Trophoblast cell (in vitro differentiated cells and primary cell): ENCODE measurements around the gene CSF2RB. TPM values are rescaled to one million over a fixed set of nuclear protein-coding genes. Genes with fewer than 3 reads are reported as not detected.

Experiments
- DNase-seq, 2 donors: peaks; one replicate each; pipeline ENCODE4 v3.0.0-alpha.2; 2016
- H2AFZ ChIP-seq: 2 replicates; pipeline ENCODE4 v1.6.1; 2013; ENCODE audit warnings: low read length, moderate library complexity, mild to moderate bottlenecking; ENCODE audit not compliant: insufficient read depth, poor library complexity
- H2AK5ac ChIP-seq: 2 replicates; pipeline ENCODE4 v1.6.1; 2013; ENCODE audit warnings: mild to moderate bottlenecking, low read length
- H2BK120ac ChIP-seq: 2 replicates; pipeline ENCODE4 v1.6.1; 2013; ENCODE audit warnings: low read length, mild to moderate bottlenecking, moderate library complexity; ENCODE audit not compliant: insufficient read depth, poor library complexity
- H2BK12ac ChIP-seq: 2 replicates; pipeline ENCODE4 v1.6.1; 2013; ENCODE audit warnings: mild to moderate bottlenecking, low read length, moderate library complexity
- H2BK5ac ChIP-seq: 2 replicates; pipeline ENCODE4 v1.6.1; 2013; ENCODE audit warnings: low read length, low read depth, moderate library complexity, mild to moderate bottlenecking; ENCODE audit not compliant: poor library complexity
- H3K14ac ChIP-seq: 2 replicates; pipeline ENCODE4 v1.6.1; 2013; ENCODE audit warnings: mild to moderate bottlenecking, low read length
- H3K18ac ChIP-seq: 2 replicates; pipeline ENCODE4 v1.6.1; 2013; ENCODE audit warnings: mild to moderate bottlenecking, low read length
- H3K23ac ChIP-seq: 2 replicates; pipeline ENCODE4 v1.6.1; 2013; ENCODE audit warnings: low read length
- H3K27ac ChIP-seq: 2 replicates; pipeline ENCODE4 v1.5.1; 2013; ENCODE audit warnings: low read depth, mild to moderate bottlenecking, inconsistent platforms, low read length, moderate library complexity
- H3K27me3 ChIP-seq: 2 replicates; pipeline ENCODE4 v1.6.1; 2013; ENCODE audit warnings: inconsistent platforms, mild to moderate bottlenecking, low read length, moderate library complexity; ENCODE audit not compliant: insufficient read depth
- H3K36me3 ChIP-seq, 2 experiments: 1 replicate in 1 of 2; 2 replicates in 1 of 2; pipeline ENCODE4 v1.6.1; 2013; ENCODE audit warnings: low read length in 2 of 2, mild to moderate bottlenecking in 2 of 2, moderate library complexity in 1 of 2; ENCODE audit not compliant: insufficient read depth in 2 of 2, control insufficient read depth in 1 of 2
- H3K4ac ChIP-seq: 2 replicates; pipeline ENCODE4 v1.6.1; 2013; ENCODE audit warnings: low read depth, mild to moderate bottlenecking, low read length, moderate library complexity
- H3K4me1 ChIP-seq, 2 experiments: 1 replicate in 1 of 2; 2 replicates in 1 of 2; pipeline ENCODE4 v1.6.1; 2013; ENCODE audit warnings: low read length in 2 of 2, mild to moderate bottlenecking in 2 of 2, moderate library complexity in 1 of 2; ENCODE audit not compliant: insufficient read depth in 2 of 2, control insufficient read depth in 1 of 2
- H3K4me2 ChIP-seq: 2 replicates; pipeline ENCODE4 v1.6.1; 2013; ENCODE audit warnings: inconsistent platforms, mild to moderate bottlenecking, low read length, moderate library complexity
- H3K4me3 ChIP-seq: 2 replicates; pipeline ENCODE4 v1.5.1; 2013; ENCODE audit warnings: mild to moderate bottlenecking, low read depth, low read length, inconsistent platforms
- H3K79me1 ChIP-seq: one replicate; pipeline ENCODE4 v1.6.1; 2013; ENCODE audit warnings: low read length
- H3K79me2 ChIP-seq: 2 replicates; pipeline ENCODE4 v1.6.1; 2013; ENCODE audit warnings: low read length, mild to moderate bottlenecking; ENCODE audit not compliant: control insufficient read depth, insufficient read depth, poor library complexity
- H3K9ac ChIP-seq: 2 replicates; pipeline ENCODE4 v1.6.1; 2013; ENCODE audit warnings: mild to moderate bottlenecking, low read length
- H3K9me3 ChIP-seq: 2 replicates; pipeline ENCODE4 v1.6.1; 2013; ENCODE audit warnings: low read depth, mild to moderate bottlenecking, control low read depth, inconsistent platforms, low read length; ENCODE audit not compliant: insufficient read depth
- H4K12ac ChIP-seq: 2 replicates; pipeline ENCODE4 v1.6.1; 2013; ENCODE audit warnings: low read depth, mild to moderate bottlenecking, low read length, moderate library complexity
- H4K8ac ChIP-seq: 2 replicates; pipeline ENCODE4 v1.6.1; 2013; ENCODE audit warnings: low read depth, mild to moderate bottlenecking, low read length, moderate library complexity
- H4K91ac ChIP-seq: one replicate; pipeline ENCODE4 v1.6.1; 2013; ENCODE audit warnings: low read depth, mild to moderate bottlenecking, low read length, moderate library complexity
- WGBS: extraction: QIAGEN DNeasy Blood & Tissue Kit; methylation state at CpG from one replicate; pipeline ENCODE4 v1.1.7; 2013; ENCODE audit warnings: missing lambda C conversion rate; ENCODE audit not compliant: insufficient read length, insufficient coverage; ENCODE audit errors: extremely low coverage; 5-methylcytosine and 5-hydroxymethylcytosine counted together
- polyA plus RNA-seq: library from polyadenylated mRNA; stranded (reverse); fragments of 200-250 nt; gene quantifications from 2 replicates; pipeline ENCODE4 v1.2.3, GENCODE V29; 2013

Gene CSF2RB
- 4.3 and 4.7 TPM in 2 replicates for polyA plus RNA-seq

DNA sequence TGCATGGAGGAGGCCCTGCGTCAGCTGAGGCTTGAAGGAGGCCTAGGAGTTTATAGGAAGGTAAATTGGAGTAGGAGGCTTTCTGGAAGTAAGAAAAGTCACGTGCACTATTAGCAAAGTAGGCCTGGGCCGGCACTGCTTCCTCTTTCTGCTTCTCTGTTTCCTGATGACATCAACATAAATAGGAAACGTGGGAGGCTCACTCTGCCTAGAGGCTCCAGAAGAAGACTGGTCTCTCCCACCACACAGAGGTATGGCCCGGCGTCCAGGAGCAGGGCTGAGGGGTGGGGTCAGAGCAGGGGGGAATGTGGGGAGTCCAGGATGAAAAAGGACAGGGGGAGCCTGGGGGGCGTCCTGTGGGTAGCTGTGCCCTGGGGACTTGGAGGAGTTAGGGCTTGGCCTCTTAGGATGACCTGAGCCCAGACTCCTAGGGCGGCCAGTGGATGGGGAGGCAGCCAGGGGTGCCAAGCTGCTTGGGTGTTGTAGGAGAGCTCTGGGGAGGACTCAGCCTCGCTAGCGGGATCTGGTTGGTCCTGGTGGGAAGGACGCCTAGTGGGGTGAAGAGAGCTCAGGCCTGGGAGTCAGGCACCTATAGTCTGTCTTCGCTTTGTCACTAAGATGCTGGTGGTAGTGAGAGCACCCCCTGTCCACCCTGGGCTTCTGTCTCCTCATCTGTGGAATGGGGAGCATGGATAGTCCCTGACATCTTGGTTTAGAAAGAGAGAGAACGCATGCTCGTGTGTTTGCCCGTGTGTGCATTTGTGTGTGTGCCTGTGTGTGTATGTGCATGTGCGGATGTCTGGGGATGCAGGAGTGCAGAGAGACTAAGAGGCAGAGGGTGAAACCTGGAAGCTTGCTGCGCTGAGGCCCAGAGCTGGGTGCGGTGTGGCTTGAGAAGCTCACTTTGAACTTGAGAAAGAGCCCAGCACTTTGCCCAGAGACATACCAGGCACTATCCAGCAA is at the start of gene CSF2RB:
CSF2RB (plus strand) TSS at position 202 of the 963 bp plus-strand sequence. CDS start 8,580 bp downstream, outside the sequence.
- no peaks in the 10 kb centered on the region for H3K79me2 ChIP-seq
- H4K12ac ChIP-seq: no peak within 1 kb of the TSS
- H4K91ac ChIP-seq: peak within 1 kb of the TSS; percentile 69
- no peak within 1 kb of the TSS for H3K4me2 ChIP-seq
- H3K27ac ChIP-seq: no peak within 1 kb of the TSS
- no peak within 1 kb of the TSS for H3K9ac ChIP-seq
- peaks cover 15 to 16% of the 10 kb centered on the region in 2 experiments for H3K4me1 ChIP-seq
- DNase-seq: peak; percentile 66 to 71
- no peak within 1 kb of the TSS for H3K4ac ChIP-seq
- peak within 1 kb of the TSS; percentile 43 for H3K14ac ChIP-seq
- H3K27me3 ChIP-seq: no peaks in the 10 kb centered on the region
- peak within 1 kb of the TSS; percentile 50 for H2BK120ac ChIP-seq
- no peak within 1 kb of the TSS for H3K23ac ChIP-seq
- H3K9me3 ChIP-seq: no peaks in the 10 kb centered on the region
- no peaks in the 10 kb centered on the region for H3K36me3 ChIP-seq
- peak within 1 kb of the TSS; percentile 23 for H2BK5ac ChIP-seq
- no peak within 1 kb of the TSS for H3K4me3 ChIP-seq
- H2AFZ ChIP-seq: no peak within 1 kb of the TSS
- H2AK5ac ChIP-seq: peak within 1 kb of the TSS; percentile 57
- no CpG with 5 or more reads among the region's 18 CpGs for WGBS
- peak within 1 kb of the TSS; percentile 72 for H2BK12ac ChIP-seq
- H3K79me1 ChIP-seq: peaks cover 20% of the 10 kb centered on the region
- peak within 1 kb of the TSS; percentile 25 for H4K8ac ChIP-seq
- peak within 1 kb of the TSS; percentile 32 for H3K18ac ChIP-seq

DNA sequence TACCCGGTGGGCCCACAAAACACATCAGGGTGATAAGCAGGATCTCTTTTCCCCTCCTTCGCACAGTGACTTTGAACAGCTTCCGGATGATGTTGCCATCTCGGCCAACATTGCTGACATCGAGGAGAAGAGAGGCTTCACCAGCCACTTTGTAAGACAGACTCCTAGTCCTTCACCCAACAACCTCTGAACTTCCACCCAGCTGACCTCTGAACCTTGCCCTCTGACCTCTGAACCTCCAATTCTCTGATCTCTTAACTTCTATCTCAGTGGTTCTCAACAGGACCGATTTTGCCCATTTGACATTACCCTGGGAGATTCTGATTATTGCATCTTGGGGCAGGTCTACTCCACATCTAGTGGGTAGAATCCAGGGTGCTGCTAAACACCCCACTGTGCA is 49.4 kb upstream of the CSF2RB start:
- H4K8ac ChIP-seq: no peak overlapping the region
- no peak overlapping the region for H3K9ac ChIP-seq
- no peak overlapping the region for H4K91ac ChIP-seq
- H2AFZ ChIP-seq: no peak overlapping the region
- H3K4ac ChIP-seq: no peak overlapping the region
- H4K12ac ChIP-seq: no peak overlapping the region
- H3K27ac ChIP-seq: no peak overlapping the region
- H3K14ac ChIP-seq: no peak overlapping the region
- no peak overlapping the region for H2AK5ac ChIP-seq
- H3K23ac ChIP-seq: no peak overlapping the region
- no peaks in the 10 kb centered on the region for H3K4me1 ChIP-seq
- H2BK5ac ChIP-seq: no peak overlapping the region
- no CpG with 5 or more reads among the region's 6 CpGs for WGBS
- H3K79me2 ChIP-seq: no peaks in the 10 kb centered on the region
- H2BK120ac ChIP-seq: no peak overlapping the region
- H3K27me3 ChIP-seq: no peaks in the 10 kb centered on the region
- no peak overlapping the region for H3K4me2 ChIP-seq
- H3K9me3 ChIP-seq: peaks cover 4% of the 10 kb centered on the region
- no peaks in the 10 kb centered on the region for H3K36me3 ChIP-seq
- H3K18ac ChIP-seq: no peak overlapping the region
- H3K4me3 ChIP-seq: no peak overlapping the region
- H2BK12ac ChIP-seq: no peak overlapping the region
- H3K79me1 ChIP-seq: no peaks in the 10 kb centered on the region
- DNase-seq: no peak

DNA sequence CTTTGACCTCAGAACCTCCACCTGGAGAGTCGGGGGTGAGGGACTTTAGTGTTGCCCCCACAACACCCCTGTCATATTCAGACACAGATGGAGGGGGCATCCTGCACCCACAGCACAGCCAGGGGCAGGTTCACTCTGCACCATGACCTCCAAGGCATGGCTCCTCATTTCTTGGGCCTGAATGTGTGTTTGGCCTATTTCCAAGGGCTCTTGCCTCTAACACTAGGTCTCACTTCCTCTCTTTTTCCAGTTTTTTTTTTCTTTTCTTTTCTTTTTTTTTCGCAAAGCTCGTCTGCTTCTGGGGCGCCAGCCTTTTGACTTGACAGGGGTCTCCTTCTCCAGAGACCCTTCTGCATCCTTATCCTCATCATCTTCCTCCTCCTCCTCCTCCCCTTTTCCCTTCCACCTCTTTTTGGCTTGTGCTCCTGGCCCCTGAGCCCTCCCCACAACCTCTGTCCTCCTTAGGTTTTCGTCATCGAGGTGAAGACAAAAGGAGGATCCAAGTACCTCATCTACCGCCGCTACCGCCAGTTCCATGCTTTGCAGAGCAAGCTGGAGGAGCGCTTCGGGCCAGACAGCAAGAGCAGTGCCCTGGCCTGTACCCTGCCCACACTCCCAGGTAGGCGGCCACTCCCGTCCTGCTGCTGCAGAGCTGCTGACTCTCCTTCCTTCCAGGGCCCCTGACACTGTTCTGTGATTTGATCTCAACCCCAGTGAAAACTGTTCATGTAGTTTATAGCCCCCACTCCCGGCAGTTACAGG is 48.8 kb upstream of the CSF2RB start:
- Histone ChIP-seq H4K8ac (no peak overlapping the region), H2AK5ac (no peak overlapping the region), H3K27me3 (no peaks in the 10 kb centered on the region), H3K27ac (no peak overlapping the region), H2BK5ac (no peak overlapping the region), H4K91ac (no peak overlapping the region), H3K18ac (no peak overlapping the region), H3K79me2 (no peaks in the 10 kb centered on the region), H3K4ac (no peak overlapping the region), H2BK12ac (no peak overlapping the region), H3K4me3 (no peak overlapping the region), H3K14ac (no peak overlapping the region), H3K36me3 (no peaks in the 10 kb centered on the region), H3K4me1 (no peaks in the 10 kb centered on the region), H3K23ac (no peak overlapping the region), H3K79me1 (no peaks in the 10 kb centered on the region), H3K4me2 (no peak overlapping the region), H3K9me3 (peaks cover 4% of the 10 kb centered on the region), H2BK120ac (no peak overlapping the region), H3K9ac (no peak overlapping the region), H2AFZ (no peak overlapping the region), H4K12ac (no peak overlapping the region)
- WGBS: no CpG with 5 or more reads among the region's 14 CpGs
- no peak for DNase-seq

GRCh38 chr22:36865346-36865745 is 48.1 kb upstream of the CSF2RB start:
- H4K12ac ChIP-seq: no peak overlapping the region
- no peaks in the 10 kb centered on the region for H3K27me3 ChIP-seq
- H3K9me3 ChIP-seq: peaks cover 4% of the 10 kb centered on the region
- H2BK5ac ChIP-seq: no peak overlapping the region
- no peak overlapping the region for H3K23ac ChIP-seq
- H3K4ac ChIP-seq: no peak overlapping the region
- no peak overlapping the region for H2BK120ac ChIP-seq
- H3K36me3 ChIP-seq: no peaks in the 10 kb centered on the region
- no peak overlapping the region for H3K4me3 ChIP-seq
- no peak overlapping the region for H4K91ac ChIP-seq
- no peak overlapping the region for H2AFZ ChIP-seq
- no peak overlapping the region for H3K4me2 ChIP-seq
- H3K9ac ChIP-seq: no peak overlapping the region
- H3K18ac ChIP-seq: no peak overlapping the region
- no peak overlapping the region for H2BK12ac ChIP-seq
- H3K79me1 ChIP-seq: no peaks in the 10 kb centered on the region
- DNase-seq: peak; percentile 38 to 45
- H3K79me2 ChIP-seq: no peaks in the 10 kb centered on the region
- no peak overlapping the region for H3K27ac ChIP-seq
- no peak overlapping the region for H3K14ac ChIP-seq
- H2AK5ac ChIP-seq: no peak overlapping the region
- no peak overlapping the region for H4K8ac ChIP-seq
- no CpG with 5 or more reads among the region's 13 CpGs for WGBS
- H3K4me1 ChIP-seq: no peaks in the 10 kb centered on the region
